Measurements from ENCODE around the gene GTSE1. TPM values are rescaled to one million over a fixed set of nuclear protein-coding genes. Genes with fewer than 3 reads are reported as not detected.

The GTSE1 gene
- total RNA-seq, 1 donor from 2014 or later, result 0.32 TPM

Other genes starting within 250 kb of the GTSE1 start
- 78.8 TPM for gene PPARA, start 146.3 kb upstream of the GTSE1 start, total RNA-seq
- gene CDPF1, start 46.6 kb upstream of the GTSE1 start, total RNA-seq, result 7.6 TPM
- gene PKDREJ, start 33.5 kb upstream of the GTSE1 start, total RNA-seq, result 0.11 TPM
- gene TTC38, start 28.9 kb upstream of the GTSE1 start, total RNA-seq, result 21.5 TPM
- gene TRMU, start 38.8 kb downstream of the GTSE1 start, total RNA-seq, result 34.7 TPM
- 13.3 TPM for gene CELSR1, start 240.8 kb downstream of the GTSE1 start, total RNA-seq

Data from cardiac septum (tissue), 1 donor.